Esophagus muscularis mucosa (tissue), 4 donors: ENCODE results near the gene PIK3R5. TPM values are rescaled to one million over a fixed set of nuclear protein-coding genes. Genes with fewer than 3 reads are reported as not detected.

Experiments used
- DNase-seq: peaks from one replicate; pipeline ENCODE4 v3.0.0-alpha.2; 2017; ENCODE audit errors: extremely low spot score
- H3K27ac ChIP-seq, 4 donors: fragments of 200-600 bp; sonication (generic); replicated peaks in 1 of 4; 1 replicate in 3 of 4; 2 replicates in 1 of 4; pipeline ENCODE4 v1.5.1; 2016 to 2019; ENCODE audit warnings: mild to moderate bottlenecking in 1 of 4
- H3K27me3 ChIP-seq, 4 donors: fragments of 200-600 bp; sonication (generic); one replicate each; pipeline versions ENCODE4 v1.5.1 to v1.6.0; 2016 to 2019
- H3K36me3 ChIP-seq, 4 donors: fragments of 200-600 bp; sonication (generic); one replicate each; pipeline ENCODE4 v1.5.1; 2016 to 2019
- H3K4me1 ChIP-seq, 4 donors: fragments of 200-600 bp; sonication (generic); one replicate each; pipeline ENCODE4 v1.5.1; 2016 to 2019
- H3K4me3 ChIP-seq, 4 donors: fragments of 200-600 bp; sonication (generic); 1 replicate in 2 of 4; 2 replicates in 2 of 4; pipeline ENCODE4 v1.5.1; 2016 to 2019; ENCODE audit warnings: mild to moderate bottlenecking in 4 of 4, moderate library complexity in 1 of 4
- H3K9me3 ChIP-seq, 4 donors: fragments of 200-600 bp; sonication (generic); 1 replicate in 3 of 4; 2 replicates in 1 of 4; pipeline ENCODE4 v1.5.1; 2016 to 2019
- CTCF ChIP-seq, 3 experiments: fragments of 200-600 bp in 2 of 3; fragments of 450-650 bp in 1 of 3; sonication (generic) in 2 of 3; IDR thresholded peaks; one replicate each; pipeline ENCODE4 v1.5.1; 2017 to 2019; ENCODE audit warnings: antibody characterized with exemption in 3 of 3, mild to moderate bottlenecking in 2 of 3, moderate library complexity in 1 of 3
- EP300 ChIP-seq: sonication (generic); formaldehyde crosslinking; IDR thresholded peaks from one replicate; pipeline ENCODE4 v1.6.1; 2017; ENCODE audit warnings: antibody characterized with exemption
- POLR2A ChIP-seq: fragments of 450-650 bp; IDR thresholded peaks from one replicate; pipeline ENCODE4 v1.6.1; 2017; ENCODE audit warnings: antibody characterized with exemption, moderate library complexity, mild to moderate bottlenecking, low read depth
- POLR2AphosphoS5 ChIP-seq, 2 donors: sonication (generic); formaldehyde crosslinking; IDR thresholded peaks; one replicate each; pipeline ENCODE4 v1.6.1; 2017; ENCODE audit warnings: antibody characterized with exemption in 2 of 2
- WGBS: methylation state at CpG from one replicate; pipeline ENCODE4 v1.1.5; 2018; 5-methylcytosine and 5-hydroxymethylcytosine counted together
- intact Hi-C: fragments of 100-400 bp; cut with DNase I; formaldehyde crosslinking; loops from one replicate; pipeline ENCODE4 v1.15.1; 2023
- total RNA-seq, 4 donors: library from RNA; depleted of rRNA; stranded (reverse); fragments of >200 nt; gene quantifications; one replicate each; pipeline versions ENCODE4 v1.1.0 to v1.2.1, GENCODE V29; 2016

PIK3R5 gene
- total RNA-seq, 4 donors from 2014 or later, result 7.0 to 16.2 (median 9.6) TPM

GRCh38 chr17:8976638-8977037, 11.1 kb upstream of the PIK3R5 start:
- intact Hi-C loops, result no loop called here
- 63% methylated on average over 1 of the region's 1 CpG for WGBS
- no peak for DNase-seq
- Histone ChIP-seq H3K9me3 (no peaks in the 10 kb centered on the region), H3K27ac (no peak overlapping the region), H3K4me1 (no peaks in the 10 kb centered on the region), H3K36me3 (no peaks in the 10 kb centered on the region), H3K27me3 (no peaks in the 10 kb centered on the region), H3K4me3 (no peak overlapping the region)
- no peak for TF ChIP-seq POLR2A
- TF ChIP-seq POLR2AphosphoS5 (IDR thresholded peaks at IDR 0.05), result no peak
- TF ChIP-seq EP300, result no peak
- TF ChIP-seq CTCF (IDR thresholded peaks at IDR 0.05), result no peak

- DNase-seq, result no peak
- intact Hi-C loops, result no loop called here
- Histone ChIP-seq H3K4me3 (no peak overlapping the region), H3K36me3 (no peaks in the 10 kb centered on the region), H3K27me3 (no peaks in the 10 kb centered on the region), H3K9me3 (no peaks in the 10 kb centered on the region), H3K27ac (no peak overlapping the region), H3K4me1 (no peaks in the 10 kb centered on the region)
- TF ChIP-seq EP300 (no peak), POLR2A (no peak), CTCF (IDR thresholded peaks at IDR 0.05) (no peak), POLR2AphosphoS5 (IDR thresholded peaks at IDR 0.05) (no peak)
- 89% methylated on average over 9 of the region's 9 CpGs for WGBS
Measured at GRCh38 chr17:8975091-8975725, 9.7 kb upstream of the PIK3R5 start.

GRCh38 chr17:8969901-8970300, 4.4 kb upstream of the PIK3R5 start:
- WGBS, result 73% methylated on average over 2 of the region's 2 CpGs
- Histone ChIP-seq H3K36me3 (no peaks in the 10 kb centered on the region), H3K27ac (no peak overlapping the region), H3K9me3 (no peaks in the 10 kb centered on the region), H3K27me3 (peaks cover 4 to 36% (median 11%) of the 10 kb centered on the region in 4 donors), H3K4me3 (no peak overlapping the region), H3K4me1 (peaks cover 0 to 11% (median 10%) of the 10 kb centered on the region in 4 donors)
- TF ChIP-seq EP300 (no peak), CTCF (IDR thresholded peaks at IDR 0.05) (no peak), POLR2A (no peak), POLR2AphosphoS5 (IDR thresholded peaks at IDR 0.05) (no peak)
- DNase-seq, result no peak
- intact Hi-C loops, result no loop called here

- Histone ChIP-seq H3K9me3 (no peaks in the 10 kb centered on the region), H3K4me3 (no peak overlapping the region), H3K4me1 (peaks cover 0 to 11% (median 10%) of the 10 kb centered on the region in 4 donors), H3K36me3 (no peaks in the 10 kb centered on the region), H3K27me3 (peaks cover 4 to 50% (median 12%) of the 10 kb centered on the region in 4 donors), H3K27ac (no peak overlapping the region)
- intact Hi-C loops, result no loop called here
- TF ChIP-seq POLR2AphosphoS5 (IDR thresholded peaks at IDR 0.05) (no peak), POLR2A (no peak), CTCF (IDR thresholded peaks at IDR 0.05) (no peak)
- WGBS, result 83% methylated on average over 3 of the region's 3 CpGs
- no peak for DNase-seq
Measured at GRCh38 chr17:8968503-8968902, 3.0 kb upstream of the PIK3R5 start.

GRCh38 chr17:8967861-8968260, 2.4 kb upstream of the PIK3R5 start:
- DNase-seq, result no peak
- peaks cover 4 to 57% (median 14%) of the 10 kb centered on the region in 4 donors for H3K27me3 ChIP-seq
- intact Hi-C loops, result no loop called here
- no peaks in the 10 kb centered on the region for H3K9me3 ChIP-seq
- H3K4me3 ChIP-seq, result no peak overlapping the region
- TF ChIP-seq EP300 (no peak), POLR2A (no peak)
- no peaks in the 10 kb centered on the region for H3K36me3 ChIP-seq
- H3K4me1 ChIP-seq, result peaks cover 0 to 11% (median 10%) of the 10 kb centered on the region in 4 donors
- H3K27ac ChIP-seq, result no peak overlapping the region
